ENCODE measurements around the gene SMIM5.
"Not testable (repeated sequence)": the region's sequence is repeated elsewhere in the genome, so short reads cannot be mapped to it uniquely, and the experiment has no call there.

SMIM5 gene, protein sequence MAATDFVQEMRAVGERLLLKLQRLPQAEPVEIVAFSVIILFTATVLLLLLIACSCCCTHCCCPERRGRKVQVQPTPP

DNA sequence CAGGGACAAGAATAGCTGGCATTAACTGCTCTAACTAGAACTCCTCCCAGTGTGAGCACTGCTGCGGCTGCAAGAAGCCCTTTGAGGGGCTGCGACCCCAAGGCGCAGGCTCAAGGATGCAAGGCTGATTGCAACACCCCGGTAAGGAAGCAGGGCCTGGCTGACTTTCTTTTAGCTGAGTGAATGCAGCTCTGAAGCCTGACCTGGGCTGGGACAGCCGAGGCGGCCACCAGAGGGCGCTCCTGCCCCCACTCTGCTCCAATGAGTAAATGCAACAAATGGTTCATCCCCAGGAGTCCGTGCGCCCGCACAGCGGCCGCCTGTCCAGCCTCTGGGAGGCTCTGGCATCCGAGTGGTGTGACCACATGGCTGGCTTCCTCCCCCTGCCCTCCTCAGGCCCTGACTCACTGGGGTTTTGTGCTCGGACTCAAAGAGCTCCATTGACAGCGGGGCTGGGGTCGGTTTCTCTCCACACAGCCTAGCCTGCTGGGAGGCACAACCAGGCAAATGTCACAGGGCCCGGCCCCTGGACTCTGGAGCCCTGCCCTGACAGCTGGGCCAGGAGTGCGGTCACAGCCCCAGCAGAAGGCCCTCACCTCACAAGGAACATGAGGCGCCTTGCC is at the start of gene SMIM5:
Gene SMIM5 (plus strand): TSS at position 572 of the 623 bp plus-strand sequence. CDS start 6,768 bp downstream, outside the sequence.
- peak; percentile 55 to 83 (median 77) for DNase-seq (ENCODE audit: low read depth in 4 of 4, low spot score in 1 of 4)

GRCh38 chr17:75584849-75585175 is 48.4 kb upstream of the SMIM5 start:
- no peak for DNase-seq (ENCODE audit: low read depth in 4 of 4, low spot score in 1 of 4)

DNA sequence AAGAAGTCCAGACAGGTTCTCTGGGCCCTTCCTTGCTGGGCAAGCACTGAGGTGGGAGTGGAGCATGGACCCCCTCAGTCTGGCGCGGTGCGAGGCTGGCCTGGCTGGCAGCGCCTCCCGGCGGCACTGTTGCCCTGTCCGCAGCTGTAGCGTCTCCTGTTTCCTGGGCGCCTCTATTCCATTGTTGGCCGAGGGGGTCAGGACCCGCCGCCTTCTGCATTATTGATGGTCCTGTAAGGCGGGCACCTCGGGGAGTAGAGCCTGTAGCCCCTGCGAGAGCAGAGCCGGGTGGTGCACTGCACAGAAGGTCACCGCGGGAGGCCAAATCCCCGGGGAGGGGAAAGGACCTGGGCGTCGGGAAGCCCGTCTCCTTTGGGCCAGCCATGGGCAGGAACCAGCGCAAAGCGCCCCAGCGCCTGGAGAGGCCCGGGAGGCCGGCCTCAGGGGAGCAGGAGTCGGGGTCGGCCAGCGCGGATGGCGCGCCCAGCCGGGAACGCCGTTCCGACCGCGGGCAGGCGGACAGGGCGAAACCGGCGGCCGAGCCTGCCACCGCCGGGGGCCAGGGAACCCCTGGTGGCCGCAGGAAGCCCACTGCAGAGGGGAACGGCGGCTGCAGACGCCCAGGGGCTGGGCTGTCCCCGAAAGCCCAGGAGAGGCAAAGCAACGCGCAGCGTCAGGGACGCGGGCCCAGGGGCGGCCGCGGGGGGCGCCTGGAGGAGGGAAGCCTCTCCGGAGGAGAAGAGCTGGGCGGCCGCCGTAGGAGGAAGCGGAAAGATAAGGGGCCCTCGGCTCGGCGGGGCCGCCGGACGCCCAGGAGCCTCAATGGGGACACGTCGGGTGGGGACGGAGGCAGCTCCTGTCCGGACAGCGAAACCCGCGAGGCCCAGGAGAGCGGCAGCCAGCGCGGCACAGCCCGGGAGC is 45.3 kb upstream of the SMIM5 start, which contains the start of gene MYO15B:
Gene MYO15B (plus strand): TSS at position 126 of the 921 bp plus-strand sequence. CDS start 258 bp downstream, at position 384.
- peak in 3 of 4 experiments; percentile 18 to 46 (median 28) for DNase-seq (ENCODE audit: low read depth in 4 of 4, low spot score in 1 of 4)

DNA sequence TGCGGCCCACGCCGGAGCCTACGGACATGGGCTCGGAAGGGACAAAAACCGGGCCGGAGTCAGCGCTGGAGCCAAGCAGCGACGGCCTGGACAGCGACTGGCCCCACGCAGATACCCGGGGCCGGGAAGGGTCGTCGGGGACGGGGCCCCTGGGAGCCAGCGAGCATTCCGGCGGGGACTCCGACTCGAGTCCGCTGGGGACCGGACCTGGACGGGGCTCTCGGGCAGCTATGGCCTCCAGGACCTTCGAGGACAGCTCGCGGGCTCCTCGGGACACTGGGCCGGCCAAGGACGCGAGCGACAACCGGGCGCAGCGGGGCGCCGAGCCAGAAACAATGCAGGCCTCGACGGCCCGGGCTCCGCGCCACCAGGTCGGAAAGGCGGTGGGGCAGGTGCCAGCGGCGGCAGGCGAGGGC is 44.6 kb upstream of the SMIM5 start:
- no peak for DNase-seq (ENCODE audit: low read depth in 4 of 4, low spot score in 1 of 4)

- peak; percentile 95 to 98 (median 97) for DNase-seq (ENCODE audit: low read depth in 4 of 4, low spot score in 1 of 4)
Measured at GRCh38 chr17:75589012-75589918, 44.0 kb upstream of the SMIM5 start.

GRCh38 chr17:75589919-75590303 is 43.3 kb upstream of the SMIM5 start:
- DNase-seq (ENCODE audit: low read depth in 4 of 4, low spot score in 1 of 4), result no peak

GRCh38 chr17:75590314-75590761 is 42.9 kb upstream of the SMIM5 start:
- DNase-seq (ENCODE audit: low read depth in 4 of 4, low spot score in 1 of 4), result no peak

- no peak for DNase-seq (ENCODE audit: low read depth in 4 of 4, low spot score in 1 of 4)
Measured at GRCh38 chr17:75590849-75591721, 42.1 kb upstream of the SMIM5 start.

GRCh38 chr17:75591722-75592302 is 41.4 kb upstream of the SMIM5 start:
- no peak for DNase-seq (ENCODE audit: low read depth in 4 of 4, low spot score in 1 of 4)

- DNase-seq (ENCODE audit: low read depth in 4 of 4, low spot score in 1 of 4), result no peak
Measured at GRCh38 chr17:75592348-75593020, 40.8 kb upstream of the SMIM5 start.

- DNase-seq (ENCODE audit: low read depth in 4 of 4, low spot score in 1 of 4), result not testable (repeated sequence)
Measured at GRCh38 chr17:75593430-75593829, 39.8 kb upstream of the SMIM5 start.

DNA sequence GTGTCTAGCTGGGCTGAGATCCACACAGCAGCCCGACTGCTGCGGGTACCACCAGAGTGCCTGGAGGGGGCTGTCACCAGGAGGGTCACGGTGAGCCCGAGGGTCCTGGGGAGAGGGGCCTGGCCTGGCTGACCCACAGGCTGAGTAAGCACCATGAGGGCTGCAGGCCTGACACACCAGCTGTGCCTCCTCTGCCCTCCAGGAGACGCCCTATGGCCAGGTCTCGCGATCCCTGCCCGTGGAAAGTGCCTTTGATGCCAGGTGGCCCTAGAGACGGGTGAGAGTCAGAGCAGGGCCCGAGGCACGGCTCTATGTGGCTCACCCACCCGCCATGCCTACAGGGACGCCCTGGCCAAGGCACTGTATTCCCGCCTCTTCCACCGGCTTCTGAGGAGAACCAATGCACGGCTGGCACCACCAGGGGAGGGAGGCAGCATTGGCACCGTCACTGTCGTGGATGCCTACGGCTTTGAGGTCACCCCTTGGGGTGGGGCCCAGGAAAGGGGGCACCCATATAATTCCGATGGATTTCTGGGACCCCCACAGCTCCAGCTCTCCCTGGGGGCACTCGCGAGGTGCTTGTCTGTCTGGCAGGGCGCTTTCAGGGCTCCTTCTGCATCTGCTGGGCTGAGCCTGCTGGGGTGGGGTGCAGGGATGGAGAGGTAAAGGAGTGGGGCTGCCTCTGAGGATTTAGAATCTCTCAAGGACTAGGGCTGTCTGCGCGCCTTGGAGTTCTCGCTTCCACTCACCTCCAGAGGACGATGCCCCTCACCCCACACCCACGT is 38.5 kb upstream of the SMIM5 start:
- no peak for DNase-seq (ENCODE audit: low read depth in 4 of 4, low spot score in 1 of 4)

- no peak for DNase-seq (ENCODE audit: low read depth in 4 of 4, low spot score in 1 of 4)
Measured at GRCh38 chr17:75595284-75595919, 37.8 kb upstream of the SMIM5 start.

DNA sequence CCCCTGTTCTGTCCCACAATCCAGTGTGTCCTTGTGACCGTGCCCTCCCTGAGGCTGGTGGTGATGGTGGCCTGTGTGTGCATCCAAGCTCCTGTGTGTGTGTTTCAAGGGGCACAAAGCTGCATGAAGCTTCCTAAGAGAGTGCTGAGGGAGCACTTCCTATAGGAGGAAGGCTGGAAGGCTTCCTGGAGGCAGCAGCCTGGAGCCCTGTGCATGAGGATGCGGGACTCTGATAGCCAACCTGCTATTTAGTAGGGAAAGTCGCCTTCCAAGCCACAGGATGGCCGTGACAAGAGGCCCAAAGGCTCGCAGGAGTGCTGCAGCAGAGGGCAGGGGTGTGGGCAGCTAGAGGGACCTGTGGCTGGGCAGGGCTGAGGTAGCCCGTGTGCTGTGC is 37.3 kb upstream of the SMIM5 start:
- DNase-seq (ENCODE audit: low read depth in 4 of 4, low spot score in 1 of 4), result no peak

DNA sequence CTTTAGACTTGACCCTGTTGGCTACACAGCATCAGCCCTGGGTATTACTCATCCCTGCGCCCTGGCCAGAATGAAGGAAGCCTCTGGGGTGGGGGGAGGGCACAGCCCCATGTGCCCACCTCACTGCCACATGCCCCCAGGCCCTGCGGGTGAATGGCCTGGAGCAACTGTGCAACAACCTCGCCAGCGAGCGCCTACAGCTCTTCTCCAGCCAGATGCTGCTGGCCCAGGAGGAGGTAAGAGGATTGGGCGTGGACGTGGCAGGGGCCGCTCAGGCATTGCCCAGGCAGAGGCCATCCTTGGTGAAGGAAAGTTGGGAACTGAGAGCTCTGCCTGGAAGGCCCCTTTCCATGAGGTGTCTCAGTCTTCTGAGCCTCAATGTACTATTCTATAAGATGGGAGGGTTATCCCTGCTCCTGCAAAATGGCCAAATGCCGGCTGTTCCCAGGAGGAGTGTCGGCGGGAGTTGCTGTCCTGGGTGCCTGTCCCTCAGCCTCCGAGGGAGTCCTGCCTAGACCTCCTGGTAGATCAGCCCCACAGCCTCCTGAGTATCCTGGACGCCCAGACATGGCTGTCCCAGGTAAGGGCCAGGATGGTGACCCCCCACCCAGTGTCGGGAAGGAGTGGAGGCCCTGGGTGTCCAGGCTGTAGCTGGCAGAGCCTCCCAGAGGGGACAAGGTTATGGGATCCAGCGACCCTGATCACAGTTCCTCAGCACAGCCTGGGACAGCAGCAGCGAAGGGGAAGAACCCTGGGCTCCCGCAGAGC is 36.7 kb upstream of the SMIM5 start:
- no peak for DNase-seq (ENCODE audit: low read depth in 4 of 4, low spot score in 1 of 4)

DNA sequence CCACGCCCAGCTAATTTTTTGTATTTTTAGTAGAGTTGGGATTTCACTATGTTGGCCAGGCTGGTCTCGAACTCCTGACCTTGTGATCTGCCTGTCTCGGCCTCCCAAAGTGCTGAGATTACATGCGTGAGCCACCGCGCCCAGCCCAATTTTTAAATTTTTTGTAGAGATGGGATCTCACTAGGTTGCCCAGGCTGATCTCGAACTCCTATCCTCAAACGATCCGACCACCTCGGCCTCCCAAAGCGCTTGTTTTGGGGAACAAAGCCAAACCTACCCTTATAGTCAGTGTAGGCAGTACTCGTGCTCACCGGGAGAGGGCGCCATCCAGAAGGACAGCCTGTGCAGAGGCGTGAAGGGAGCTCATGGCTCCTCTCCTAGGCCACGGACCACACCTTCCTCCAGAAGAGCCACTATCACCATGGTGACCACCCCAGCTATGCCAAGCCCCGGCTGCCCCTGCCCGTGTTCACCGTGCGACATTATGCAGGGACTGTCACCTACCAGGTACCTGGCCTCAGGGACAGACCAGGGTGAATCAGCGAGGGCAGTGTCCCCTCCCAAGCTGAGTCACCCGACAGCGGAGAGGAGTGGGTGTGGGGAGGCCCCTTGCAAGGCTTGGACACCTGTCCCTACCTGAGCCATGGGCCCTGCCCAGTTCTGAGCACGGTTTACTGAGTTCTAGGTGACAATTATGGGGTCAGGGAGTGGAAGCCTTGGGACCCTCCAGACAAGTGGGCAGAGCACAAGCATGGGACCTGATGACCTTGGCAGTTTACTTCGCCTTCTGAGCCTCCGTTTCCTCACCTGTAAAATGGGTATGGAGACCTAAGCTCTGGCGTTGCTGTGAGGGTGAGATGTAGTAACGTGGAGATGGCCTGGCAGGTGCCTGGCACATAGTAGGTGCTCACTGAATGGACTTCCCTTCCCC is 31.9 kb upstream of the SMIM5 start:
- DNase-seq (ENCODE audit: low read depth in 4 of 4, low spot score in 1 of 4), result peak; percentile 30 to 46 (median 34)
